Vagina (tissue), 2 donors: ENCODE data around the gene COLEC12. TPM values are rescaled to one million over a fixed set of nuclear protein-coding genes. Genes with fewer than 3 reads are reported as not detected.

ENCODE experiments used
- DNase-seq, 2 donors: peaks; one replicate each; pipeline ENCODE4 v3.0.0-alpha.2; 2017; ENCODE audit errors: extremely low spot score in 2 of 2
- H3K27ac ChIP-seq: fragments of 200-600 bp; sonication (generic); one replicate; pipeline ENCODE4 v1.5.1; 2019
- H3K27me3 ChIP-seq: fragments of 200-600 bp; sonication (generic); one replicate; pipeline ENCODE4 v1.5.1; 2019
- H3K36me3 ChIP-seq, 2 donors: fragments of 200-600 bp; sonication (generic); one replicate each; pipeline ENCODE4 v1.5.1; 2017 to 2019
- H3K4me1 ChIP-seq: fragments of 200-600 bp; sonication (generic); one replicate; pipeline ENCODE4 v1.5.1; 2019
- H3K4me3 ChIP-seq, 2 donors: fragments of 200-600 bp; sonication (generic); 1 replicate in 1 of 2; 2 replicates in 1 of 2; pipeline ENCODE4 v1.5.1; 2016 to 2019
- H3K9me3 ChIP-seq: fragments of 200-600 bp; sonication (generic); one replicate; pipeline ENCODE4 v1.5.1; 2019
- POLR2A ChIP-seq, 2 donors: fragments of 450-650 bp; IDR thresholded peaks; one replicate each; pipeline ENCODE4 v1.6.1; 2017; ENCODE audit warnings: antibody characterized with exemption in 2 of 2, mild to moderate bottlenecking in 2 of 2, moderate library complexity in 2 of 2
- POLR2AphosphoS5 ChIP-seq, 2 donors: sonication (generic); formaldehyde crosslinking; IDR thresholded peaks; one replicate each; pipeline ENCODE4 v1.9.0; 2017; ENCODE audit warnings: antibody characterized with exemption in 2 of 2, mild to moderate bottlenecking in 2 of 2, low read depth in 1 of 2; ENCODE audit not compliant: insufficient read depth in 1 of 2
- intact Hi-C: fragments of 100-400 bp; cut with DNase I; formaldehyde crosslinking; loops from one replicate; pipeline ENCODE4 v1.15.1; 2023
- total RNA-seq: library from RNA; depleted of rRNA; stranded (reverse); fragments of >200 nt; gene quantifications from one replicate; pipeline ENCODE4 v1.2.3, GENCODE V29; 2016
- TF ChIP-seq, protein P1 (sequence below), 3 experiments: fragments of 450-650 bp in 2 of 3; fragments of 200-600 bp in 1 of 3; sonication (generic) in 1 of 3; IDR thresholded peaks; one replicate each; pipeline ENCODE4 v1.5.1; 2017 to 2019; ENCODE audit warnings: antibody characterized with exemption in 3 of 3, mild to moderate bottlenecking in 2 of 3, moderate library complexity in 2 of 3

COLEC12 gene
- total RNA-seq, 1 donor from 2014 or later, result 18.9 TPM

- Histone ChIP-seq H3K9me3 (no peaks in the 10 kb centered on the region), H3K4me1 (peaks cover 6% of the 10 kb centered on the region), H3K27ac (no peak overlapping the region), H3K36me3 (no peaks in the 10 kb centered on the region), H3K27me3 (no peaks in the 10 kb centered on the region), H3K4me3 (no peak overlapping the region)
- intact Hi-C loops, result no loop called here
- no peak for DNase-seq
- no peak for TF ChIP-seq POLR2A (IDR thresholded peaks at IDR 0.05)
- TF ChIP-seq POLR2AphosphoS5 (IDR thresholded peaks at IDR 0.05; ENCODE audit: insufficient read depth in 1 of 2, low read depth in 1 of 2), result no peak
- TF ChIP-seq, protein P1, sequence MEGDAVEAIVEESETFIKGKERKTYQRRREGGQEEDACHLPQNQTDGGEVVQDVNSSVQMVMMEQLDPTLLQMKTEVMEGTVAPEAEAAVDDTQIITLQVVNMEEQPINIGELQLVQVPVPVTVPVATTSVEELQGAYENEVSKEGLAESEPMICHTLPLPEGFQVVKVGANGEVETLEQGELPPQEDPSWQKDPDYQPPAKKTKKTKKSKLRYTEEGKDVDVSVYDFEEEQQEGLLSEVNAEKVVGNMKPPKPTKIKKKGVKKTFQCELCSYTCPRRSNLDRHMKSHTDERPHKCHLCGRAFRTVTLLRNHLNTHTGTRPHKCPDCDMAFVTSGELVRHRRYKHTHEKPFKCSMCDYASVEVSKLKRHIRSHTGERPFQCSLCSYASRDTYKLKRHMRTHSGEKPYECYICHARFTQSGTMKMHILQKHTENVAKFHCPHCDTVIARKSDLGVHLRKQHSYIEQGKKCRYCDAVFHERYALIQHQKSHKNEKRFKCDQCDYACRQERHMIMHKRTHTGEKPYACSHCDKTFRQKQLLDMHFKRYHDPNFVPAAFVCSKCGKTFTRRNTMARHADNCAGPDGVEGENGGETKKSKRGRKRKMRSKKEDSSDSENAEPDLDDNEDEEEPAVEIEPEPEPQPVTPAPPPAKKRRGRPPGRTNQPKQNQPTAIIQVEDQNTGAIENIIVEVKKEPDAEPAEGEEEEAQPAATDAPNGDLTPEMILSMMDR (IDR thresholded peaks at IDR 0.05), result no peak
These were observed 165.8 kb downstream of the COLEC12 start for GRCh38 chr18:334575-335132.

DNA sequence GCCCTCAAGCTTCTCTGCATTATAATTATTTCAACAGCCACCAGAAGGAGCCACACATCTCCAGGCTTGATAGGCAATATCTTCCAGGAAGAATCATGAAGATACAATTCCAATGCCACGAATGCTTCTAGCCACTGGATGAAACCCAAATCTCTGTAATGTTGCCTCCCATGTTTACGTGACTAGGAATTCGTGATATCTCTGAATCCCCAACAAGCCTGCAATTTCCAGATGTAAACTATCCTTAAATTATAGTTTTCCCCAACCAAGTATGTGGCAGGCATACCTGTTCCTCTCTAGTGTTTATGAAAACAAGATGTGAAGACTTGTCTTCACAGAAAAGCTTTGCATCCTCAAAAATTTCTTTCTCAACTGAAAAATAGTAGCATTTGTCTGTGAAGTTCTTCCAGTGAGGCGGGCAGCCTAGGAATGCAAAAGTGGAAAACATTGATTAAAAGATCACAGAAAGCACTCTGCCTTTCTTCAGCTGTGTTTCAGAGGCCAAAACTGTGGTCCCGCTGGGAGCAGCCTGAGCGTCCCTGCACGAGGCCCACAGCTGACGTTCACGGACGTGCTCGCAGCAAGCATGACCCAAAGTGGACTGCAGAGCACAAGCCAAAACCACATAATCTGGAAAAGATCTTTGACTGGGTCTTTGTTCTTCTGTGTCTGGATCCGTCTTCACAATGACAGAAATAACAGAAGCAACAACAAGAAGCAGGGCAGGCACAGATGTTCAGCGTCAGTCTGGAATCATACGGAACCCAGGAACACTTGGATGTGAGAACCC is 167.6 kb downstream of the COLEC12 start:
- intact Hi-C loops, result no loop called here

GRCh38 chr18:332007-332406 is 168.5 kb downstream of the COLEC12 start:
- intact Hi-C loops, result no loop called here
- H3K9me3 ChIP-seq, result no peaks in the 10 kb centered on the region

More for the DNA sequence above, 167.6 kb downstream of the COLEC12 start:
- no peak overlapping the region for H3K4me3 ChIP-seq
- TF ChIP-seq, protein P1 (IDR thresholded peaks at IDR 0.05), result no peak
- TF ChIP-seq POLR2AphosphoS5 (IDR thresholded peaks at IDR 0.05; ENCODE audit: insufficient read depth in 1 of 2, low read depth in 1 of 2), result no peak
- TF ChIP-seq POLR2A (IDR thresholded peaks at IDR 0.05), result no peak
- H3K27ac ChIP-seq, result peak overlapping the region; percentile 13
- no peak for DNase-seq
- no peaks in the 10 kb centered on the region for H3K27me3 ChIP-seq
- H3K4me1 ChIP-seq, result peaks cover 6% of the 10 kb centered on the region
- no peaks in the 10 kb centered on the region for H3K9me3 ChIP-seq
- no peaks in the 10 kb centered on the region for H3K36me3 ChIP-seq

DNA sequence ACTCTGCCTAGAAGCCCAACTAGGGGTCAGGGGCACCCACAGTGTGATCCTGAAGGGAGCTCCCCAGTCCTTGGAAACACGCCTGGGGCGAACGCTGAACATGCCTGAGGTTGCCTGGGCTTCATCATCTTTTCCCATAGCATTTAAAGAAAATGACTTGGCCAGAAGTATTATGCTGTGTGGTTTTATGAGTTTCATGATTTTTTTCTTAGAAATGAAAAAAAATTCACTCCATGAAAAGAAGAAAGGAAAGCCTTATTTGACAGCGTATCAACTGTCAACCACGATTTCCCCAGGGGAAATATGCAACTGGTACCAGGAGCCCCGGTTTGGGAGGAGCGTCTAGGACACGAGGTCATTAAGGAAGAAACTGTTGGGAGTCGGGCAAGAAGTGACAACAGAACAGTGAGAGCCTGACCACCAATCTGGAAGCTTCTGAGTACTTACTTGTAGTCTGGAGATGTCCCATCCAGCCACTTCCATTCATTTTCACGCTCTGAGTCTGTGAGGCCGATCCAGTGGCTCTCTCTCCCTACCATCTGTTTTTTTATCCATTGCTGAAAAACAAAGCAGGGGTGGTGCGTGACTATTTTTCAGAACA is 169.2 kb downstream of the COLEC12 start:
- intact Hi-C loops, result no loop called here
- H3K27ac ChIP-seq, result no peak overlapping the region
- no peak overlapping the region for H3K4me3 ChIP-seq
- H3K9me3 ChIP-seq, result no peaks in the 10 kb centered on the region
- H3K27me3 ChIP-seq, result no peaks in the 10 kb centered on the region
- no peak for DNase-seq
- TF ChIP-seq, protein P1 (IDR thresholded peaks at IDR 0.05), result no peak
- no peak for TF ChIP-seq POLR2A (IDR thresholded peaks at IDR 0.05)
- no peak for TF ChIP-seq POLR2AphosphoS5 (IDR thresholded peaks at IDR 0.05; ENCODE audit: insufficient read depth in 1 of 2, low read depth in 1 of 2)
- H3K4me1 ChIP-seq, result peaks cover 6% of the 10 kb centered on the region
- H3K36me3 ChIP-seq, result no peaks in the 10 kb centered on the region

More at GRCh38 chr18:332007-332406, 168.5 kb downstream of the COLEC12 start:
- TF ChIP-seq POLR2A (IDR thresholded peaks at IDR 0.05), result no peak
- TF ChIP-seq, protein P1 (IDR thresholded peaks at IDR 0.05), result no peak
- TF ChIP-seq POLR2AphosphoS5 (IDR thresholded peaks at IDR 0.05; ENCODE audit: insufficient read depth in 1 of 2, low read depth in 1 of 2), result no peak
- Histone ChIP-seq H3K27ac (no peak overlapping the region), H3K36me3 (no peaks in the 10 kb centered on the region), H3K4me3 (no peak overlapping the region), H3K4me1 (peaks cover 6% of the 10 kb centered on the region), H3K27me3 (no peaks in the 10 kb centered on the region)
- DNase-seq, result no peak
